Right kidney (tissue), 1 donor: ENCODE measurements around the gene TEX264.
"Not testable (repeated sequence)": the region's sequence is repeated elsewhere in the genome, so short reads cannot be mapped to it uniquely, and the experiment has no call there.

Experiments used
- DNase-seq: peaks from one replicate; pipeline ENCODE4 v3.0.0-alpha.2; 2016

The TEX264 gene

GRCh38 chr3:51715231-51715976 is 44.4 kb downstream of the TEX264 start:
- no peak for DNase-seq

DNA sequence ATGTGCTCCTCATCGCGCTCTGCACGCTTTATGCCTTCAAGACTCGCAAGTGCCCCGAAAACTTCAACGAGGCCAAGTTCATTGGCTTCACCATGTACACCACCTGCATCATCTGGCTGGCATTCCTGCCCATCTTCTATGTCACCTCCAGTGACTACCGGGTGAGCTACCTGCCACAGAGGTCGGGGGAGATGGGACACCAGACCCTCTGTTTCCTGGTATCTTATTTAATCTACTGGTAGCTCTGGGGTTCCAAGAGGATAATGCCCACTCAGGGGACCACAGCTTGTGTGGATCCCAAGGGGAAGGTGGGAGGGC is 44.9 kb downstream of the TEX264 start:
- no peak for DNase-seq

DNA sequence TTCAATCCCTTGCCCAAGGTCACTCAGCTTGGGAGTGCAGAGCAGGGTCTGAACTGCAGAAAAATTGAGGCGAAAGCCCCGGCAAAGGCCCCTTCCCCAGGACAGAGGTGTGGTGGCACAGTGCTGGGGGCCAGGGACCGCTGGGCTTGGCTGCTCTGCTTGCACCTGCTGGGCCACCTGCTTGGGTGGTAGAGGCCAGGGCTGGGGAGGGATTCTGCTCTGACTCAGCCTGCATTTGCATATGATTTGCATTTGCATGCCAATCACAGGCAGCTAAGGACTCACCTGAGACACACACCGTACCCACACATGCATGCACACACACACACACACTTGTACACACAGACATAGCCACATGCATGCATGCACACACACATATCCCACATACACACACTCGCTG is 45.8 kb downstream of the TEX264 start:
- DNase-seq = no peak

- no peak for DNase-seq
Measured at GRCh38 chr3:51717446-51717845, 46.4 kb downstream of the TEX264 start.

DNA sequence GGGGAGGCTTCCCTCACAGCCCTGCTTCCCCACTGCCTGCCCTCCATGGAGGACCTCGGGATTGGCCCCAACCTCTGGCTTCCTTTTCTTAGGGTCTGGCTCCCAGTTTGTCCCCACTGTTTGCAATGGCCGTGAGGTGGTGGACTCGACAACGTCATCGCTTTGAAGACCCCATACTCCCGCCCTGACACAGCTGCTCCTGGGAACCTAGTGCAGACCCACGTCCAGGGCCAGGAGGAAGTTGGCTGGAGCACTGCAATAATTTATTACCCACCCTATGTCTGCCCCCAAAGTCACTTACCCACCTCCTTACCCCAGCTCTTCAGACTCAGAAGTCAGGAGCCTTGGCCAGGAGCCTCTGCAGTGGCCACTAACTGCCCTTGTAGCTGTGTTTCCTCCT is 46.9 kb downstream of the TEX264 start:
- DNase-seq = no peak

DNA sequence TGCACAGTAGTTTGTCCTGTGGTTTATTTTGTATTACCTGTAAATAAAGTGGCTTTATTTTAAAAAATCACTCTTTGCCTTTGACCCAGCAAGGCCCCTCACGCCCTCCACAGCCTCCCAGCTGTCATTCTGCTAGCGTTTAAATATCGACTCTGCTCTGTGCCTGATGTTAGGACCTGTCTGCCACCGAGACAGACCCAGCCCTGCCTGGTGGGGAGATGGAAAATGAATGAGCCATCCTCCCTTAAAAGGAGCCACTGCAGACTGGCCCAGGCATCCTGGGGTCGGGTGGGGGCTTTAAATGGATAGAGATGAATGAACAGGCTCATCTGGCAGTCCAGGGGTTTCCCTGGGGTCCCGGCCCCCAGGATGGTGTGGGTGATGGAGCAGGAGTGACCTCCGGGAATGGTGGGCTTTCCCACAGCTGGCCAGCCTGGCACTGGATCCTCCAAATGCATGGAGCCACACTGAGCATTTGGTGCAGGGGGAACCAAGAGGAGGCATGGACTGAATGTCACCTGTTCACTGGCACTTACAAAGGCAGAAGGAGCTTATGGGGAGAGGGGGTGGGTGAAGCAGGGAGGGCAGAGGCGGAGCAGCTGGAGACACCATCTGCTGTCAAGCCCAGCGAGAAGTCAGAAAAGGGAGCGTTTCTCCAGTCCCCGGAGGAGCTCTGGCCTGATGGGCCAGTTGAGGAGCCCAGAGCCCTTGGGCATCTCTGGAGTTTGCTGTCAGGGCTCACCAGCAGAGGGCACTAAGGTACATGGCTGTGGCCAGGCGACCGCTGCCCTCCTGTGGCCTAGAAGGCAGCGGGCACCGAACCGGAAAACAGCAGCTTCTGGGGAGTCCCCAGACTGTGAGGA is 47.7 kb downstream of the TEX264 start:
- DNase-seq = no peak

DNA sequence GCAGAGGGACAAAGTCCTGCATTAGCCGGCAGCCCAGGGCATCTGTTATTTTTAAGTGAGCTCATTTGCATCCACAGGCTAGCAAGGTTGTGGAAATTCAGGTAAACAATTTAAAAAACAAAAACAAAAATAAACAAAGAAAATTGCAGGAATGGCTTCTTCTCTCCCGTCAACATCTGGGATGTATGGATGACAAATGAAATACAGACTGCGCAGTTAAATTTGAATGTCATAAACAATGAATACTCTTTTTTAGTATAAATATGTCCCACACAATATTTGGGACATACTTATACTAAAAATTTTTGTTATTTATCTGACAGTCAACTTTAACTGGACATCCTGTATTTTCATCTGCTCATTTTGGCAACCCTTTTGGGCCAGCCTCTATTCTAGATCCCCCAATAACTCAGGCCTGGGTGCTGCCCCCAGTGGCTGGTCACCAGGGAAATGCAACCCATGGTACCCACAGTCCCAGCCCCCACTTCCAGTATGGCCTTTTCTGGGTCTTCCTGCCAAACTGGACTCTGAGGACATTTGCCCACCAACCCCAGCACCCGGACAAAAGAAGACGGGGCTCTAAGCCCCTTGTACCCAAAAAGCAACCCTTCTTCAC is 48.5 kb downstream of the TEX264 start:
- DNase-seq = no peak

DNA sequence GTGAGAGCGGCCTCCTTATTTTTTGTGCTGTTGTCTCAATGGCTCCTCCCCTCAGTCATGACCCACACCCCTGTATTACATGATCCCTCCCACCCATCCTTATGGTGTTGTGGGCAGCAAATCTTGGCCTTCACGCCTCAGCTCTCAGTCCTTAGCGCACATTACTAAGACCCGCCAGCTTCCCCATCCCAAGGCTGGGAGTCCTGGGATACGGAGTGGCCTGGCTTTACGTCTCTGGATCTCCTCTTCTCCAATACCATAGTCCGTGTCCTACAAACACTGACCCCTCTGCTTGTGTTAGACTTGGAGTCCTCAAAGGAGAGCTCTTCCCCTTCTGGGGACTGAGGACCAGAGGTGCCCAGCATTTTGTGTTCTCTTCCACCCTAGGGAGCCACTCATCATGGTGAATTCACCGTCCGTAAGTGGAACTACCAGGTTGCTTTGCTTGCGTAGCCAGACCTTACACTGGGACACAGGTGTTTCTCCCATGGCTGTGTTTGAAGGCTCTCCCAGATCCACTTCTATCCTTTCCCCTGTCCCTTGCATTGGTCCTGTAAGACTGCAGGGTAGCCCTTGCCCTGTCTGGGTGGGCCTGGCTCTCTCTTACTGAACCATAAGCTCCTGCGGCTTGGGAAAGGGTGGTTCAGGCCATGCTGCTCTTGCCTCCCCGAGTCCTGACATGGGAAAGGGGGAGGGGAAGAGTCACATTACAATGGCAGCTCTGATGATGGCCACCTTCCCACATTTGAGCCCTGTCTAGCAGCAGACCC is 49.4 kb downstream of the TEX264 start:
- DNase-seq = no peak

DNA sequence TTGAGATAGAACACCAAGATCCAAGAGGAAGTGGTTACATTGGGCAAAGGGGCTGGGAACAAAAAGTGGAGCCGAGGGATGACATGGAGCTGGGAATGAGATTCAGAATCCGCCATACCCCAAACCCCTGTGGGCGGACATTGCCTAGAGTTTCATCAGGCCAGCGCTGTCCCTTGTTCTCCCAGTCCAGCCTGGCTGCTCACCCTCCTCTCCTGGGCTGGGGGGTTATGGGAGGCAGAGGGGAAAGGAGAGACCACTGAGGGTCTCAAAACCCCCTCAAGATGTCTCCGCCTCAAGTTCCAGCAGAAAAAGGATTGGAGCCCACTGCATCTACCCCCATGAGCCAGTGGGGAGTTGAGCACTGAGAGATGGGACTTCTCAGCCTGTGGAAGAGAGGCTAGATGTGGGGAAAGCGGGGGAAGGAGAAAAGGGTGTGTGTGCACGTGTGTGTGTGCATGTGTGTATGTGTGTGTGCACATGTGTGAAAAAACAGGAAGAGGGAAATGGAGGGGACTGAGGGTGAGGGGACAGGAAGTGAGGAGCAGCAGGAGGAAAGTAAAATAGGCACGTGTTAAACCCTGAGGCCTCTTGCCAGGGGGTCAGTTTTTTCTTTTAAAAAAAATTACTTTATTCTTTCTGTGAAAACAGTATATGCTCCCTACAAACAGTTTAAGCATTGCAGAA is 50.2 kb downstream of the TEX264 start:
- no peak for DNase-seq

DNA sequence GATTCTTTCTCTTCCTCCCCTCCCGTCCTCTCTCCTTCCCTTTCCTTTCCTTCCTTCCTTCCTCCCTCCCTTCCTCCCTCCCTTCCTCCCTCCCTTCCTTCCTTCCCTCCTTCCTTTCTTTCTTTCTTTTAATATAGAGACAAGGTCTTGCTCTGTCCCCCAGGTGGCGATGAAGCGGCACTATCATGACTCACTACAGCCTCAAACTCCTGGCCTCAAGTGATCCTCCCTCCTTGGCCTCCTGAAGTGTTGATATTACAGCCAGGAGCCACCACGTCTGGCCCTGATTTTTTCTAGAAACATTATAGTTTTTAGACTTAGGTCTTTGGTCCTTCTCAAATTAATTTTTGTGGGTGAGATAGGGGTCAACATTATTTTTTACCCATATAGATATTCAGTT is 51.3 kb downstream of the TEX264 start:
- DNase-seq = no peak

DNA sequence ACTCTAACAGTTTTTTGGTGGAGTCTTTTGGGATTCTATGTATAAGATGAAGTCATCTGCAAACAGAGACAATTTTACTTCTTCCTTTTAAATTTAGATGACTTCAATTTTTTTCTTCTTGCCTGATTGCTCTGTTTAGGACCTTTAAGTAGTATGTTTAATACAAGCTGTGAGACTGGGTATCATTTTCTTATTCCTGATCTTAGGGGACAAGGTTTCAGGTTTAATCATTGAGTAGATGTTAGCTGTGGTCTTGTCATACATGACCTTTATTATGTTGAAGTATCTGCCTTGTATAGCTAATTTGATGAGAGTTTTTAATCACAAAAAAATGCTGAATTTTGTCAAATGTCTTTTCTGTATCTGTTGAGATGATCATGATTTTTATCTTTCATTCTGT is 56.4 kb downstream of the TEX264 start:
- DNase-seq = no peak

- DNase-seq = no peak
Measured at GRCh38 chr3:51729042-51729633, 58.1 kb downstream of the TEX264 start.

- no peak for DNase-seq
Measured at GRCh38 chr3:51733859-51734571, 63.0 kb downstream of the TEX264 start.

- DNase-seq = no peak
Measured at GRCh38 chr3:51734572-51734907, 63.5 kb downstream of the TEX264 start.

DNA sequence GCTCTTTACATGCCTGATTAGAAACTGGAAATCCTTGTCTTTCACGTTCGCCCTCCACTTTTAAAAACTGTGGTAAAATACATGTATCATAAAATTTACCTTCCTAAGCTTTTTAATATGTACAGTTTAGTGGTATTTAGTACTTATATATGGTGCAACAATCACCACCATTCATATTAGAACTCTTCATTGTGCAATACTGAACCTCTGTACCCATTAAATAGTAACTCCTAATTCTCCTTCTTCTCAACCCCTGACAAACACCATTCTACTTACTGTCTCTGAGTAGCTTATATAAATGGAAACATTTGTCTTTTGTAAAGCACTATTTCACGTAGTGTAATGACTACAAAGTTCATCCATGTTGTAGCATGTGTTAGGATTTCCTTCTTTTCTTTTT is 64.0 kb downstream of the TEX264 start:
- no peak for DNase-seq

DNA sequence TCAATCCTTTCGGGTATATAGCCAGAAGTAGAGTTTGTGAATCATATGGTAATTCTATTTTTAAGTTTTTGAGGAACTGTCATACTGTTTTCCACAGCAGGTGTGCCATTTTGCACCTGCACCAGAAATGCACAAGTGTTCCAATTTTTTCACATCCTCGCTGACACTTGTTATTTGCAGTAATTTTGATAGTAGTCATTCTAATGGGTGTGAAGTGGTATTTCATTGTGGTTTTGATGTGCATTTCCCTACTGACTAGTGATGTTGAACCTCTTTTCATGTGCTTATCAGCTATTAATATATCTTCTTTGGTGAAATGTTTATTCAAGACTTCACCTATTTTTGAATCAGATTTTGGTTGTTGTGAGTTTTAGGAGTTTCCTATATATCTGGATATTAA is 64.9 kb downstream of the TEX264 start:
- no peak for DNase-seq

DNA sequence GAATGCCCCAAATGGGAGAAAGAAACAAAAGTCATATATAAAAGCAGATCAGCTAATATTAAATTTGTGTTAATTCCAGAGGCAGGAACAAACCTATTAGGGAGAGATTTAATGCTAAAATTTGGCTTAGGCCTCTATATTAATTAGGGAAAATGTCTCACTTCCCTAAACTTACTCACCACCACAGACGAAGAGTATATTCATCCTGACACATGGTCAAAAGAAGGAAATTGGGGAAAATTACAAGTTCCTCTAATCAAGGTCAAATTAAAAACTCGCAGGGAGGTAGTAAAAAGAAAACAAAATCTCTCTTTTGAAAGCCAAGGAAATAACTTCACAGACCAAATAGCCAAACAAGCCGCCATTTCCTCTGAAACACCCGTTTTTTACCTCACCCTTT is 68.1 kb downstream of the TEX264 start:
- DNase-seq = no peak

- not testable (repeated sequence) for DNase-seq
Measured at GRCh38 chr3:51742320-51742719, 71.3 kb downstream of the TEX264 start.

DNA sequence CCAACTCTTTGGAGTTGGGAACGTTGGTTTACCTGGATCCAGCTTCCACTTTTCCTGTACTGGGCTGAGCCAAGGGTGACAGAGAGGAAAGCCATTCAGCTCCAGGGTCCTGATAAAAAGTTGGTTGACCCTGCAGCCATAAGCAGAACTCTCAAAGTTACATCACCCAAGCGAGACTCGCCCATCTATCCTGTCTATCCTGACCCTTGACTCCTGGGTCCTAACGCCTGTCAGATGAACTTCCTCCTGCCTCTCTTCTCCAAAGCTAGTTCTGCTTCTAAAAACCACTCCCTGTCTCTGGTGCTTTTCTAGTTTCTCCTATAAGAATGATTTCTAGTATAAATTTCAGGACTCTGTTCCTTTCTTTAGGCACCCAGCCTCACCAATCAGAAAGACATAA is 71.9 kb downstream of the TEX264 start:
- DNase-seq = not testable (repeated sequence)

GRCh38 chr3:51747840-51748239 is 76.8 kb downstream of the TEX264 start:
- no peak for DNase-seq

GRCh38 chr3:51748327-51748726 is 77.3 kb downstream of the TEX264 start:
- no peak for DNase-seq
